ENCODE measurements around the gene RBBP8NL.

DNA sequence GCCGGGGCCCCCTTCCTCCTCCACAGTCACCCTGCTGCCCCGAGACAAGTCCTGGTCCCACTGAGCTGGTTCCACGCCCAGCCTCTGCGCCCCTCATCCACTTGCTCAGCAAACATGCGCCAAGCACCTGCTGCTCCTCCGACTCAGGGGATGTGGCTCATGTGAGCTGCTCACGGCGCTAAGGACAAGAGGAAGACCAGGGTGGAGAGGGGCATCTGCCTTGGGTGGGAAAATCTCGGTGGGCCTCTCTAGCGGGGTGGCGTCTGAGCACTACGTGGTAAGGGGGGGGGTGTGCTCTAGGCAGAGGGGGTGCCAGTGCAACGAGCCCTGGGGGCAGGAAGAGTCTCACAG, 64.8 kb downstream of the RBBP8NL start:
- TF ChIP-seq, protein P1, sequence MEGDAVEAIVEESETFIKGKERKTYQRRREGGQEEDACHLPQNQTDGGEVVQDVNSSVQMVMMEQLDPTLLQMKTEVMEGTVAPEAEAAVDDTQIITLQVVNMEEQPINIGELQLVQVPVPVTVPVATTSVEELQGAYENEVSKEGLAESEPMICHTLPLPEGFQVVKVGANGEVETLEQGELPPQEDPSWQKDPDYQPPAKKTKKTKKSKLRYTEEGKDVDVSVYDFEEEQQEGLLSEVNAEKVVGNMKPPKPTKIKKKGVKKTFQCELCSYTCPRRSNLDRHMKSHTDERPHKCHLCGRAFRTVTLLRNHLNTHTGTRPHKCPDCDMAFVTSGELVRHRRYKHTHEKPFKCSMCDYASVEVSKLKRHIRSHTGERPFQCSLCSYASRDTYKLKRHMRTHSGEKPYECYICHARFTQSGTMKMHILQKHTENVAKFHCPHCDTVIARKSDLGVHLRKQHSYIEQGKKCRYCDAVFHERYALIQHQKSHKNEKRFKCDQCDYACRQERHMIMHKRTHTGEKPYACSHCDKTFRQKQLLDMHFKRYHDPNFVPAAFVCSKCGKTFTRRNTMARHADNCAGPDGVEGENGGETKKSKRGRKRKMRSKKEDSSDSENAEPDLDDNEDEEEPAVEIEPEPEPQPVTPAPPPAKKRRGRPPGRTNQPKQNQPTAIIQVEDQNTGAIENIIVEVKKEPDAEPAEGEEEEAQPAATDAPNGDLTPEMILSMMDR (IDR thresholded peaks at IDR 0.05), result no peak
- TF ChIP-seq POLR2A (IDR thresholded peaks at IDR 0.05), result no peak
